ENCODE measurements around the gene UBE3C. TPM values are rescaled to one million over a fixed set of nuclear protein-coding genes. Genes with fewer than 3 reads are reported as not detected.

UBE3C gene
- total RNA-seq, 2 donors from 2014 or later = 58.8 to 75.9 TPM

DNA sequence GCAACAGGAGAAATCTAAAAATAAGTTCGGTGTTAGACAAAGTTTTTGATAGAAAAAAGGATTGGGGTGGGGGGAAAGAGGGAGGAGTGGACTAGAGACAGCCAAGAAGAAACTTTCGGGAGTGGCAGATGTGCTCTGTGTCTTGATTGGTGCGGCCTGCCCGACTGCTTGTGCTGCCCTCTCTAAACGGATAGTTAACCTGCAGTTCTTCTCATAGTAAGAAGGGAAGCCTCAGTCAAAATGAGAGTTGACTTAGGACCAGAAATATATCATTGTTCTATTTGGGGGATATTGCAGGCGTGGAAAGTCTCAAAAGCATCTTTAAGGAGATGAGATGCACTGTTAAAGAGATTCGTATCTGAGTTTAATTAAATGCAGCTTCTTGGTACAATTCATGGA, 39.3 kb downstream of the UBE3C start:
- H3K27ac Mint-ChIP-seq = no peak overlapping the region

DNA sequence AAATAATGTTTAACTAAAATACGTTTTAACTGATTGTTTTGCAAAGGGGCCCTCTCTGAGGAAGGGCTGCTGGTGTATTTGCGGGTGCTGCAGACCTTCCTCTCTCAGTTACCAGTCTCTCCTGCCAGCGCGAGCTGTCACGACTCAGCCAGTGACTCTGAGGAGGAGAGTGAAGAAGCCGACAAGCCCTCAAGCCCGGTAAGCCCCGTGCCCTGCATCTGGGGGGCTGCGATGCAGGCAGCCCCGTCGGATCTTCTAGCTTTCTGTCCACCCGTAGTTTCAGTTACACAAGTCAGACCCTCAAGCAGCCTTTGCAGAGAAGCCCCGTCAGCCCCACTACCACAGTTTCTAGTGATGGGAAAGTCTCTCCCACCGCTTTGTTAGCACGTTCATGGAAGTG, 45.1 kb downstream of the UBE3C start:
- no peak for ATAC-seq (replicated peaks)
- H3K4me3 Mint-ChIP-seq = no peak overlapping the region
- no peaks in the 10 kb centered on the region for H3K4me1 Mint-ChIP-seq
- H3K27me3 Mint-ChIP-seq = no peaks in the 10 kb centered on the region
- H3K9me3 Mint-ChIP-seq = no peaks in the 10 kb centered on the region
- H3K27ac Mint-ChIP-seq = no peak overlapping the region
- peaks cover 100% of the 10 kb centered on the region for H3K36me3 Mint-ChIP-seq (ENCODE audit: low read depth)

More for the DNA sequence above, 39.3 kb downstream of the UBE3C start:
- Mint-ChIP-seq H3K27me3 (no peaks in the 10 kb centered on the region), H3K4me3 (no peak overlapping the region), H3K36me3 (ENCODE audit: low read depth) (peaks cover 97% of the 10 kb centered on the region), H3K9me3 (no peaks in the 10 kb centered on the region), H3K4me1 (no peaks in the 10 kb centered on the region)
- ATAC-seq (replicated peaks) = no peak

DNA sequence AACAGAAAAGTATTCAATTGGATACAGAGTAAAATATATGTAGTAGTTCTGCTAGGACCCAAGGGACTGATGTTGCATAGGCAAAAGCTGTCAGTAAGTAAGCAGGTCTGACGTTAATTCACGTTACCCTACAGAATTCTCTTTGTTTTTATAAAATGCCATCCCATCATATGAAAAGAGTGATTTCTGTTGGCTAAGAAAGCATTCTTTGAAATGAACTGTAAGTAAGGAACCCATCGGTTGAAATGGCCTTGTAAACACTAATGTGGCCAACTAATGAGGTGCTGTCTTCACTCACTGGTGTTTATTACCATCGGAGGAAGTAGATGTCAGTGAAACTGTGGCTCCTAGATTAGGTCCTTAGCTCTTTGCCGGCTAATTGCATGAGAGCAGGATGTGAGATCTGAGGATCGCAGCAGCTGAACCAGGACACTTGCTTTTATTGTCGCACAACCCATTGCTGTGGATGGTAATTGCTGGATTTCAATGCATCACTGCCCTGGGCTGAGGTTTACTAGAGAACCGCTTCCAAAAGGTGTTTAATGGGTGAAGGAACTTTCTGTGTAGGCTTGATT, 49.5 kb downstream of the UBE3C start:
- H3K4me1 Mint-ChIP-seq = no peaks in the 10 kb centered on the region
- no peaks in the 10 kb centered on the region for H3K27me3 Mint-ChIP-seq
- no peaks in the 10 kb centered on the region for H3K9me3 Mint-ChIP-seq
- H3K27ac Mint-ChIP-seq = no peak overlapping the region
- ATAC-seq (replicated peaks) = no peak
- H3K36me3 Mint-ChIP-seq (ENCODE audit: low read depth) = peaks cover 100% of the 10 kb centered on the region
- H3K4me3 Mint-ChIP-seq = no peak overlapping the region

DNA sequence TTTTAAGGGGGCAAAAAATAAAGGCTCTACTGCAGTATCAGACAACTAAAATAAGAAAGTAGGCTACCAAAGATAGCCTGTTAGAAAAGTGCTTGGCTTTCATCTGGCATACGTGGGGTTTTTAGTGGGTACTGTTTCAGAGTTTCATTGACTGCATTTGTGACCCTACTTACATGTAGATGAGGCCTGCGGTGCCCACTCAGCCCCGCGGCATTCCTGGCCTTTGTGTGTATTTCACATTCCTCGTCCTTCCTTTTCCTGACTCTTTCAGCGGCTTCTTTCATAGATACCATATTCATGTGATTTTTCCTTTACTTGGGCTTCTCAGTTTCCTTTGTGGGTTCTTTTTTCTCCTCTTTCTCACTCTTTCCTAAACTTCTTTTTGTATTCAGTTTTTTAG, 50.7 kb downstream of the UBE3C start:
- Mint-ChIP-seq H3K4me1 (no peaks in the 10 kb centered on the region), H3K27me3 (no peaks in the 10 kb centered on the region), H3K27ac (no peak overlapping the region), H3K36me3 (ENCODE audit: low read depth) (peaks cover 100% of the 10 kb centered on the region), H3K4me3 (no peak overlapping the region), H3K9me3 (no peaks in the 10 kb centered on the region)
- ATAC-seq (replicated peaks) = no peak

DNA sequence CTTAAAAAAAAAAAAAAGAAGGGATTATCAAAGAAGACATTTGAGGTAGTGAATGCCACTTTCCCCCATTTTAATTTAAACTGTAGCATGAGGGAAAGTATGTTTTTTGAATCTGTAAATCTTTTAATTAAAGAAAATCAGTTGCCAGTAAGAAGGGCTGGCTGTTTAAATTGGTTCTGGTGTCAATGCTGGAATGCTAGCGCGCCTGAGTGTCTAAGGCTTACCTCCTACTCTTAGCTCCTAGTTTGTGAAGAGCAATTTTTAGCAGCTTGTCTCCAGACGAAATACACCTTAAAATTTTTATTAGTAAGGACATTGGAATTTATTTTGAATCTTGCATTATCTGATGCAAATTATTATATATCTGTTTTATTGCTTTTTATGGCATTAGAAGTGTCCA, 54.1 kb downstream of the UBE3C start:
- H3K9me3 Mint-ChIP-seq = no peaks in the 10 kb centered on the region
- no peak for ATAC-seq (replicated peaks)
- no peak overlapping the region for H3K4me3 Mint-ChIP-seq
- no peaks in the 10 kb centered on the region for H3K27me3 Mint-ChIP-seq
- peaks cover 100% of the 10 kb centered on the region for H3K36me3 Mint-ChIP-seq (ENCODE audit: low read depth)
- no peaks in the 10 kb centered on the region for H3K4me1 Mint-ChIP-seq
- peak overlapping the region; percentile 43 for H3K27ac Mint-ChIP-seq

DNA sequence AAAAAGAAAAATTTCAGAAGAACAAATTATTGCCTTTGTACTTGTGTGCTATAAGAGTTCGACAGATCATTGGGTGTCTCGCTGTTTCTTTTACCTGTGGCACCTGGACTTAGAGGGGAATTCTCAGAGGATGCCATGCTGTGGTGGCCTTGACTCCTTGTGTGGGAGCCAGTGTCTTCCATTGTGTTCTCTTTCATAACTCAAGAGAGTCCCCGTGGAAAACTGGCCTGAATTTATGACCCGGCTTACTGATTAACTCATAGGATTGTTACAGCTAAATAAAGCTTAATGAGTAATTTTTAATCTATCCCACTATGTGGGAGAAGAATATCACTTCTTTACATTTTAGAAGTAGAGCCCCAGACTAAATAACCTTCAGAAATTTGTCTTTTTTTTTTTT, 54.5 kb downstream of the UBE3C start:
- H3K27ac Mint-ChIP-seq = no peak overlapping the region
- no peaks in the 10 kb centered on the region for H3K9me3 Mint-ChIP-seq
- no peak overlapping the region for H3K4me3 Mint-ChIP-seq
- H3K36me3 Mint-ChIP-seq (ENCODE audit: low read depth) = peaks cover 100% of the 10 kb centered on the region
- no peaks in the 10 kb centered on the region for H3K4me1 Mint-ChIP-seq
- ATAC-seq (replicated peaks) = no peak
- H3K27me3 Mint-ChIP-seq = no peaks in the 10 kb centered on the region

DNA sequence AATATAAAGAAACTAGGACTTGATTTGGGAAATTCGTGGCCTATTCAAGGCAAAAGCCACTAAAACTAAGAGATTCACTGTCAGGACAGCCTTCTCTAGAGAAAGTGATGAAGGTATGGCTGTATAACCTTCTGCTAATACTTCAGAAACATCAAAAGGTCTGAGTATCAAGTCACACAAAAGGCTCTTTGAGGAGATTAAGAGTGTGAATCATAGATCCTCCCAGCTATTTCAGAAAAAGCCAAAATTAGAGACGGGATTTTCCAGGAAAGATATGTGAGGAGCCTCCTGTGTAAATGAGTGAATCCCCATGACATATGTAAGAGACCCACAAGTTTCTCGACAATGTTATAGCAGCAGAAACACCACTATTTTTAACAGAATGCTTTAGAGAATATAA, 56.2 kb downstream of the UBE3C start:
- peak overlapping the region; percentile 40 for H3K27ac Mint-ChIP-seq
- no peaks in the 10 kb centered on the region for H3K9me3 Mint-ChIP-seq
- H3K4me1 Mint-ChIP-seq = no peaks in the 10 kb centered on the region
- H3K4me3 Mint-ChIP-seq = no peak overlapping the region
- ATAC-seq (replicated peaks) = no peak
- peaks cover 94% of the 10 kb centered on the region for H3K36me3 Mint-ChIP-seq (ENCODE audit: low read depth)
- H3K27me3 Mint-ChIP-seq = no peaks in the 10 kb centered on the region

DNA sequence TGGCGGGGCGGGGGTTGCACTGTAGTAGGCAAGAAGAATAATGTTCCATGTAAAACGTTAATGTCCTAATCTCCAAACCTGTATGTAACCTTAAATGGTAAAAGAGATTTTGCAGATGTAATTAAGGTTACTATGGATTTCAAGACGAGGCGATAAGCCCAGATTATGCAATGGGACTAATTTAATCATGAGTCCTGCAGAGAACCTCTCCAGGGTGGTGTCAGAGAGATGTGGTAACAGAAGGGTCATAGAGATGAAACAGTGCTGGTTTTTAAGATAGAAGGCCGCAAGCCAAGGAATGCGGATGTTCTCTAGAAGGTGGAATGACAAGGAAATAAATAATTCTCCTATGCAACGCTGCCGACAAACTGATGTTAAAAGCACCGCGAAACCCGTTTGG, 57.1 kb downstream of the UBE3C start:
- H3K9me3 Mint-ChIP-seq = no peaks in the 10 kb centered on the region
- no peaks in the 10 kb centered on the region for H3K4me1 Mint-ChIP-seq
- H3K36me3 Mint-ChIP-seq (ENCODE audit: low read depth) = peaks cover 89% of the 10 kb centered on the region
- ATAC-seq (replicated peaks) = no peak
- no peaks in the 10 kb centered on the region for H3K27me3 Mint-ChIP-seq
- no peak overlapping the region for H3K27ac Mint-ChIP-seq
- no peak overlapping the region for H3K4me3 Mint-ChIP-seq

DNA sequence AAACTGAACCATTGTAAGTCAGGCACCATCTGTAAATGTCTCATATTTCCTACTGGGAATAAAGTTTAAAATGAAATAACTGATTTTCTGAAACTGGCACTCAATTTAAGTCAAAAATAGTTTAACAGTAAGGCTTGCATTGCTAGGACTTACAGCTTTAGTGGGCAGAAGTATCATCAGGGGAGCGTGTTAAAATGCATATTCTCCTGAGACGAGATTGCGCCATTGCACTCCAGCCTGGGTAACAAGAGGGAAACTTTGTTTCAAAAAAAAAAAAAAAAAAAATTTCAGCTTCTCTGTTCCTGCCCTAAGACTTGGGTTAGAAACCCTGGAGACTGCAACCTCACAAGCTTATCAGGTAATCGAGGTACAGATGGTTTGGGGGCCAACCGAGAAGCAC, 65.4 kb downstream of the UBE3C start:
- Mint-ChIP-seq H3K27me3 (no peaks in the 10 kb centered on the region), H3K27ac (no peak overlapping the region), H3K4me1 (no peaks in the 10 kb centered on the region), H3K4me3 (no peak overlapping the region), H3K36me3 (ENCODE audit: low read depth) (peaks cover 83% of the 10 kb centered on the region), H3K9me3 (no peaks in the 10 kb centered on the region)
- ATAC-seq (replicated peaks) = no peak

DNA sequence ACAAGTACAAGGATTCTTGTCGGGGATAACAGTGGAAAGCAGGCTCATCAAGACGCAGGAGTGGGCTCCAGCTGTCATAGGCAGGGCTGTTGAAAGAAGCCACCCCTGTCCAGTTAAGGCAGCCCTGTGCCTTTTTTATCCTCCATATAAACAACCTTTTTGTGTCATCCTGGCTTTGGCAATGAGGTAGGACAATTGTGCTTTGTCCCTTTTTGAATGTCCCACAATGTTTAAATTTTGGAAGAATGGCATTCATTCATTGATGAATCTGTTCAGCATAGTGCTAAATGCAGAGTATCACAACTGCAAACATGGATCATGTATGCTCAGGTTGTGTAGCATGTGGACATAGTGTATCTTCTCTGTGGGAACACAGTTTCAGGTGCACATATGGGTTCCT, 66.7 kb downstream of the UBE3C start:
- no peaks in the 10 kb centered on the region for H3K4me1 Mint-ChIP-seq

DNA sequence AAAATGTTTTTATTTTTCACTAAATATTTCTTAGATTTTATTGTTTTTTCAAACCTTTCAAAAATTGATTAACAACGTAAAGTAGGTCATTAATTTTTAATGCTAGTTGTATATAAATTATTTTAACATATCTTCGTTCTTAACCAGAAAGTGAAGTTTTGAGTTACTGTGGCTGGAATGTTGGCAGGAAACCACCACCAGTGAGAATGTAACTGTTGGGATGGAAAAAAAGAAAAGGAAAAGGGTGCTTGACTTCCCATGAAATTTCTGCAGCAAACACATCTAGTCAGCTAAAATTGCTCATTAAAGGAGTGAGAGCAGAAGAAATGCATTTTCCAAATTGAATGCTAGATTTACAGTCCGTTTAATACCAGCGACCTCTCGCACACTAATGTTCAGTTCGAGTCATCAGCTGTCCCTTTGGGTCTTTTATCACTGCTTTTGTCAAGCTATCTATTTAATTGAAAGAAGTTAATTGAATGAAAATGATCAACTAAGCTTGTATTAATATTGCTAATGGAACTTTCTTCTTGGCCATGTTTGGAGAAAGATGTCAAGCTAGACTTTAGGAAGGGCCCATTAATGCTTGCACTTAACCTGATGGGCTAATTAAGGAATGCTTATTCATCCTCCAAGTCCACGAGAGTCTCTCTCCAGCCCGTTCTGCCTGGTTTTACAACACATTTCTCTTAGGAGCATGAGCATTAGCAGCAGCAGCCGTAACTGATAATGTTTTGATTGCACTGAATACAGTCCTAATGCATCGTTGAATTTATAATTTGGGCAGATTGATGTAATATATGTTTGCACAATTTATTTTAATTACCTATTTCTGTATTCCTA, 70.1 kb downstream of the UBE3C start:
- no peaks in the 10 kb centered on the region for H3K9me3 Mint-ChIP-seq
- no peak overlapping the region for H3K4me3 Mint-ChIP-seq
- no peak for ATAC-seq (replicated peaks)
- H3K4me1 Mint-ChIP-seq = no peaks in the 10 kb centered on the region
- no peak overlapping the region for H3K27ac Mint-ChIP-seq
- H3K36me3 Mint-ChIP-seq (ENCODE audit: low read depth) = peaks cover 97% of the 10 kb centered on the region
- no peaks in the 10 kb centered on the region for H3K27me3 Mint-ChIP-seq

More for the DNA sequence above, 66.7 kb downstream of the UBE3C start:
- H3K4me3 Mint-ChIP-seq = no peak overlapping the region
- peaks cover 90% of the 10 kb centered on the region for H3K36me3 Mint-ChIP-seq (ENCODE audit: low read depth)
- no peaks in the 10 kb centered on the region for H3K27me3 Mint-ChIP-seq
- no peak overlapping the region for H3K27ac Mint-ChIP-seq
- no peaks in the 10 kb centered on the region for H3K9me3 Mint-ChIP-seq
- ATAC-seq (replicated peaks) = no peak

DNA sequence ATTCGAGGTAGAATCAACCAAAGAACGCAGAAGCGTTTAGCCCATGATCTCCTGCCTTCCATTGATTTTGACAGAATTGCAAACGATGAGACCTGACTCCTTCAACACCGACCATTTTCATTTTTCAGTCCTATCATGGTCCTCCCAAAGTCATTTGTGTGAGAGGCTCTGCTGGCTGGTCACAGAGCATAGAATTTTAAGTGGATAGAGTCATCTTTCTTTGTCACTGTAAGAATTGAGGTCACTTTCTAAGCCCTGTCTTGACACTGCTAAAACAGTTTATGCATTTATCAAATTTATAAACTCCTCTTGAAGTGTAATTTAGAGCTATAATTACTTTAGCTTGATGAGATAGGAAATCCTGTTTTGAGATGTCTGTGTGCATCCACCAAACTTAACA, 72.0 kb downstream of the UBE3C start:
- Mint-ChIP-seq H3K36me3 (ENCODE audit: low read depth) (peaks cover 97% of the 10 kb centered on the region), H3K9me3 (no peaks in the 10 kb centered on the region), H3K27me3 (no peaks in the 10 kb centered on the region), H3K4me1 (no peaks in the 10 kb centered on the region), H3K4me3 (no peak overlapping the region), H3K27ac (peak overlapping the region; percentile 79)
- no peak for ATAC-seq (replicated peaks)

DNA sequence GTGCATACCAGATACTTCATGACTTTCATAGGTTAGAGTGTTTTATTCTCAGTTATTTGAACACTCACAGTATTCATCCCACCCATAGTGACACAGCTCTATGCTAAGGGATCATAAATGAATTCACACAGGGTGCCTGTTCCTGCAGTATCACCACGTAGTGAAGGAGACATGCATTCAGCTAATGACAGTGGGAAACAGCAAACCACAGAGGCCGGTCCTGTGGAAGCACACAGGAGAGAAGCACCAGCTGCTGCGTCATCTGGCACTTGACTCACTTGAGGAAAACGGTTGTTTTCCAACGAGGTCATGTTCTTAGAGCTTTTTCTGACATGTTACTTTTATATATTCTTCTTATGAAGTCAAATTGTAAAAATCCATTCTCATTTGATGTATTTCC, 73.0 kb downstream of the UBE3C start:
- Mint-ChIP-seq H3K36me3 (ENCODE audit: low read depth) (peaks cover 98% of the 10 kb centered on the region), H3K4me1 (no peaks in the 10 kb centered on the region), H3K9me3 (no peaks in the 10 kb centered on the region), H3K4me3 (no peak overlapping the region), H3K27me3 (no peaks in the 10 kb centered on the region), H3K27ac (no peak overlapping the region)
- no peak for ATAC-seq (replicated peaks)

DNA sequence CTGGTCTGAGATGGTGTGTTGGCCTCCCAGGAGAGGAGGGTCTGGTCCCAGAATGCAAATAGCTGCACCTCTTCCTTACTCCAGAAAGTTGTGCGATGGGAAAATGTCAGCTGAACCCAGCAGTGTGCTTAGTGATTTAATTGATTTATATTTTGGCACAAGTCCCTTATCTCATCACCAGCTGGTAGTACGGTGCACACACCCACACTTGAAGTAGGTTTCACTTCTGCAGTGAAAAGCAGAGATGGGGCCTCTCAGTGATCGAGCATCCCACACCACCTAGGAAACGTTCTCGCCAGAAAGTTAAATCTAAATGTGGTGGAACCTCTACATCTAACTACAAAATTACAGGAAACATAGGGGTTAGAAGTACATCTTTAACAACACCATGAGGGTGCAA, 80.4 kb downstream of the UBE3C start:
- Mint-ChIP-seq H3K9me3 (no peaks in the 10 kb centered on the region), H3K4me3 (no peak overlapping the region), H3K27me3 (no peaks in the 10 kb centered on the region), H3K27ac (no peak overlapping the region), H3K36me3 (ENCODE audit: low read depth) (peaks cover 98% of the 10 kb centered on the region), H3K4me1 (no peaks in the 10 kb centered on the region)
- ATAC-seq (replicated peaks) = no peak

DNA sequence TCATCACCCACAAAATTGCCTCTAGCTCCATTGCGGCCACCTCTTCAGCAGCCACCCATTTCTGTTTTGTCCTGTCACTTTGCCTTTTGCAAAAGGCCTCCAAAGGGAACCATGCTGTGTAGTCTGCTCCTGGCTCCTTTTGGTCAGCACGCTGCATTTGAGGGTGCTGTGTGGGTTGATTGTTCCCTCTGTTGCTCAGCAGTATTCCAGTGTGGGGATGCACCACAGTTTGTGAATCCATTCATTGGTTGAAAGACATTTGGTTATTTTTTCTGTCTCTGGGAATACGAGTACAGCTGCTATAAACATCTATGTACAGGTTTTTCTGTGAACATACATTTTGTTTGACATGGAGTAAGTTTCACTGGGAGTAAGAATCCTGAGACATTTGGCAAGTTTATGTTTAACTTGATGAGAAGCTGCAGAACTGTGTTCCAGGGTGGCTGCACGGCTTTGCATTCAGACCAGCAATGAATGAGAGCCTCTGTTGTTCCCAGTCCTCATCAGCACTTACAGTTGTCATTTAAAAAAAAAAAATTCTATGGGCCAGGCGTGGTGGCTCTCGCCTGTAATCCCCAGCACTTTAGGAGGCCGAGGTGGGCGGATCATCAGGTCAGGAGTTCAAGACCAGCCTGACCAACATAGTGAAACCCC, 82.3 kb downstream of the UBE3C start:
- Mint-ChIP-seq H3K4me1 (no peaks in the 10 kb centered on the region), H3K27me3 (no peaks in the 10 kb centered on the region), H3K9me3 (no peaks in the 10 kb centered on the region), H3K27ac (no peak overlapping the region), H3K4me3 (no peak overlapping the region), H3K36me3 (ENCODE audit: low read depth) (peaks cover 100% of the 10 kb centered on the region)
- ATAC-seq (replicated peaks) = no peak
